Neuronal stem cell (in vitro differentiated cells): Measurements from ENCODE around the gene ACBD6.

Source experiments
- DNase-seq: peaks from one replicate; pipeline ENCODE4 v3.0.0-alpha.2; 2013; ENCODE audit warnings: low spot score
- H2AFZ ChIP-seq: one replicate; pipeline ENCODE4 v1.6.1; 2013; ENCODE audit warnings: mild to moderate bottlenecking, low read length, inconsistent platforms
- H2AK5ac ChIP-seq: 2 replicates; pipeline ENCODE4 v1.6.1; 2013; ENCODE audit warnings: low read depth, mild to moderate bottlenecking, inconsistent platforms, low read length, moderate library complexity, mixed read lengths
- H2BK120ac ChIP-seq: 2 replicates; pipeline ENCODE4 v1.6.1; 2013; ENCODE audit warnings: low read depth, mild to moderate bottlenecking, inconsistent platforms, low read length, moderate library complexity, mixed read lengths
- H2BK12ac ChIP-seq: one replicate; pipeline ENCODE4 v1.6.1; 2013; ENCODE audit warnings: low read length, inconsistent platforms
- H2BK15ac ChIP-seq: 2 replicates; pipeline ENCODE4 v1.6.1; 2013; ENCODE audit warnings: mild to moderate bottlenecking, low read length, inconsistent platforms, mixed read lengths
- H2BK5ac ChIP-seq: one replicate; pipeline ENCODE4 v1.6.1; 2013; ENCODE audit warnings: inconsistent platforms, mild to moderate bottlenecking, low read length, moderate library complexity
- H3K14ac ChIP-seq: one replicate; pipeline ENCODE4 v1.6.1; 2013; ENCODE audit warnings: low read length, inconsistent platforms
- H3K18ac ChIP-seq: 2 replicates; pipeline ENCODE4 v1.6.1; 2013; ENCODE audit warnings: low read length, inconsistent platforms
- H3K23ac ChIP-seq: 2 replicates; pipeline ENCODE4 v1.6.1; 2013; ENCODE audit warnings: low read depth, mild to moderate bottlenecking, mixed read lengths, low read length, inconsistent platforms; ENCODE audit not compliant: poor library complexity
- H3K27ac ChIP-seq: replicated peaks from 3 replicates; pipeline ENCODE4 v1.5.1; 2013; ENCODE audit warnings: low read length, inconsistent platforms
- H3K27me3 ChIP-seq, 3 experiments: 2 replicates each; pipeline ENCODE4 v1.6.1; 2013; ENCODE audit warnings: low read length in 3 of 3, mild to moderate bottlenecking in 2 of 3, inconsistent platforms in 1 of 3, low read depth in 1 of 3, mixed read lengths in 1 of 3, moderate library complexity in 1 of 3; ENCODE audit not compliant: control insufficient read depth in 3 of 3, insufficient read depth in 3 of 3
- H3K36me3 ChIP-seq, 2 donors: replicated peaks in 1 of 2; 2 replicates each; pipeline ENCODE4 v1.6.1; 2013; ENCODE audit warnings: low read length in 2 of 2; ENCODE audit not compliant: control insufficient read depth in 2 of 2, insufficient read depth in 2 of 2
- H3K4ac ChIP-seq: 2 replicates; pipeline ENCODE4 v1.6.1; 2013; ENCODE audit warnings: inconsistent platforms, mild to moderate bottlenecking, low read length, moderate library complexity
- H3K4me1 ChIP-seq, 2 donors: 1 replicate in 1 of 2; 2 replicates in 1 of 2; pipeline ENCODE4 v1.6.1; 2013; ENCODE audit warnings: low read length in 2 of 2, low read depth in 1 of 2; ENCODE audit not compliant: control insufficient read depth in 2 of 2, insufficient read depth in 1 of 2
- H3K4me2 ChIP-seq: one replicate; pipeline ENCODE4 v1.6.1; 2013; ENCODE audit warnings: mild to moderate bottlenecking, low read length, inconsistent platforms; ENCODE audit not compliant: insufficient read depth, poor library complexity, severe bottlenecking
- H3K4me3 ChIP-seq, 2 donors: 2 replicates each; pipeline ENCODE4 v1.5.1; 2013; ENCODE audit warnings: low read length in 2 of 2, mild to moderate bottlenecking in 2 of 2, inconsistent platforms in 1 of 2, moderate library complexity in 1 of 2
- H3K79me1 ChIP-seq: one replicate; pipeline ENCODE4 v1.6.1; 2013; ENCODE audit warnings: low read depth, mild to moderate bottlenecking, inconsistent platforms, low read length, moderate library complexity
- H3K9ac ChIP-seq: one replicate; pipeline ENCODE4 v1.6.1; 2013; ENCODE audit warnings: mild to moderate bottlenecking, low read depth, low read length, inconsistent platforms; ENCODE audit not compliant: poor library complexity
- H3K9me3 ChIP-seq, 2 donors: replicated peaks in 1 of 2; 2 replicates each; pipeline versions ENCODE3 to v1.6.1; 2013; ENCODE audit warnings: low read length in 2 of 2, mild to moderate bottlenecking in 2 of 2, inconsistent platforms in 1 of 2, low read depth in 1 of 2, mixed read lengths in 1 of 2, moderate library complexity in 1 of 2; ENCODE audit not compliant: control insufficient read depth in 2 of 2, insufficient read depth in 1 of 2
- H4K8ac ChIP-seq: one replicate; pipeline ENCODE4 v1.6.1; 2013; ENCODE audit warnings: low read depth, mild to moderate bottlenecking, inconsistent platforms, low read length, moderate library complexity
- H4K91ac ChIP-seq: one replicate; pipeline ENCODE4 v1.6.1; 2013; ENCODE audit warnings: low read length, low read depth, mild to moderate bottlenecking, inconsistent platforms; ENCODE audit not compliant: poor library complexity
- WGBS, 2 donors: extraction: QIAGEN DNeasy Blood & Tissue Kit; methylation state at CpG; one replicate each; pipeline ENCODE4 v1.1.7; 2013; ENCODE audit warnings: missing lambda C conversion rate in 2 of 2, mixed read lengths in 1 of 2; ENCODE audit not compliant: insufficient read length in 2 of 2, insufficient replicate concordance in 1 of 2; ENCODE audit errors: extremely low coverage in 2 of 2; 5-methylcytosine and 5-hydroxymethylcytosine counted together

ACBD6 gene

GRCh38 chr1:180402001-180402400, 100.4 kb downstream of the ACBD6 start:
- Histone ChIP-seq H4K8ac (no peak overlapping the region), H2BK15ac (no peak overlapping the region), H2BK120ac (no peak overlapping the region), H3K4me3 (no peak overlapping the region), H2AK5ac (no peak overlapping the region), H3K27me3 (no peaks in the 10 kb centered on the region), H2BK12ac (no peak overlapping the region), H3K4me2 (no peak overlapping the region), H3K4ac (no peak overlapping the region), H2AFZ (no peak overlapping the region), H3K4me1 (no peaks in the 10 kb centered on the region), H3K36me3 (peaks cover 0 to 11% of the 10 kb centered on the region in 2 donors), H3K9ac (no peak overlapping the region), H2BK5ac (no peak overlapping the region), H3K27ac (no peak overlapping the region), H3K79me1 (no peaks in the 10 kb centered on the region), H4K91ac (no peak overlapping the region), H3K14ac (no peak overlapping the region), H3K9me3 (peaks cover 0 to 2% of the 10 kb centered on the region in 2 donors), H3K18ac (no peak overlapping the region), H3K23ac (no peak overlapping the region)
- WGBS, 2 donors: no CpG with 5 or more reads among the region's 1 CpG
- no peak for DNase-seq

- no peak overlapping the region for H3K23ac ChIP-seq
- no peak overlapping the region for H2BK120ac ChIP-seq
- no peak overlapping the region for H3K4ac ChIP-seq
- H2BK5ac ChIP-seq: no peak overlapping the region
- no peaks in the 10 kb centered on the region for H3K27me3 ChIP-seq
- no peak overlapping the region for H2BK12ac ChIP-seq
- no peak overlapping the region for H3K4me3 ChIP-seq
- peaks cover 0 to 23% of the 10 kb centered on the region in 2 donors for H3K9me3 ChIP-seq
- H3K36me3 ChIP-seq: peaks cover 0 to 22% of the 10 kb centered on the region in 2 donors
- DNase-seq: no peak
- H3K4me2 ChIP-seq: no peak overlapping the region
- no peak overlapping the region for H3K18ac ChIP-seq
- H2AFZ ChIP-seq: no peak overlapping the region
- no peaks in the 10 kb centered on the region for H3K4me1 ChIP-seq
- H3K9ac ChIP-seq: no peak overlapping the region
- no peaks in the 10 kb centered on the region for H3K79me1 ChIP-seq
- H3K14ac ChIP-seq: no peak overlapping the region
- no peak overlapping the region for H4K91ac ChIP-seq
- H2AK5ac ChIP-seq: no peak overlapping the region
- no peak overlapping the region for H2BK15ac ChIP-seq
- WGBS, 2 donors: no CpG with 5 or more reads among the region's 4 CpGs
- H3K27ac ChIP-seq: no peak overlapping the region
- H4K8ac ChIP-seq: no peak overlapping the region
Measured at GRCh38 chr1:180397175-180397574, 105.2 kb downstream of the ACBD6 start.

- no peak overlapping the region for H3K4ac ChIP-seq
- no peak overlapping the region for H4K91ac ChIP-seq
- H3K27ac ChIP-seq: no peak overlapping the region
- H3K4me3 ChIP-seq: no peak overlapping the region
- no CpG with 5 or more reads among the region's 7 CpGs for WGBS, 2 donors
- H2BK5ac ChIP-seq: no peak overlapping the region
- H2BK12ac ChIP-seq: no peak overlapping the region
- H2BK15ac ChIP-seq: no peak overlapping the region
- no peaks in the 10 kb centered on the region for H3K79me1 ChIP-seq
- no peak overlapping the region for H3K23ac ChIP-seq
- no peak overlapping the region for H4K8ac ChIP-seq
- H3K4me2 ChIP-seq: no peak overlapping the region
- peaks cover 0 to 28% of the 10 kb centered on the region in 2 donors for H3K9me3 ChIP-seq
- H3K18ac ChIP-seq: no peak overlapping the region
- no peak overlapping the region for H3K14ac ChIP-seq
- no peak overlapping the region for H2BK120ac ChIP-seq
- no peak overlapping the region for H2AFZ ChIP-seq
- no peak overlapping the region for H3K9ac ChIP-seq
- H2AK5ac ChIP-seq: no peak overlapping the region
- peaks cover 0 to 15% of the 10 kb centered on the region in 2 donors for H3K36me3 ChIP-seq
- no peaks in the 10 kb centered on the region for H3K4me1 ChIP-seq
- no peaks in the 10 kb centered on the region for H3K27me3 ChIP-seq
- DNase-seq: no peak
Measured at GRCh38 chr1:180392427-180393145, 109.8 kb downstream of the ACBD6 start.

- Histone ChIP-seq H3K36me3 (peaks cover 2 to 11% of the 10 kb centered on the region in 2 donors), H4K91ac (no peak overlapping the region), H3K14ac (no peak overlapping the region), H4K8ac (no peak overlapping the region), H3K79me1 (no peaks in the 10 kb centered on the region), H2BK15ac (no peak overlapping the region), H3K4ac (no peak overlapping the region), H3K4me1 (no peaks in the 10 kb centered on the region), H3K4me3 (no peak overlapping the region), H2BK12ac (no peak overlapping the region), H3K9me3 (peaks cover 4 to 26% of the 10 kb centered on the region in 2 donors), H3K27ac (no peak overlapping the region), H3K4me2 (no peak overlapping the region), H2AFZ (no peak overlapping the region), H2BK120ac (no peak overlapping the region), H3K18ac (no peak overlapping the region), H3K23ac (no peak overlapping the region), H3K9ac (no peak overlapping the region), H2BK5ac (no peak overlapping the region), H2AK5ac (no peak overlapping the region), H3K27me3 (no peaks in the 10 kb centered on the region)
- no peak for DNase-seq
Measured at GRCh38 chr1:180392020-180392419, 110.4 kb downstream of the ACBD6 start.
